Breast epithelium (tissue), 4 donors: ENCODE data around the gene CAMTA1. TPM values are rescaled to one million over a fixed set of nuclear protein-coding genes. Genes with fewer than 3 reads are reported as not detected.

Experiments used
- DNase-seq, 2 donors: peaks; one replicate each; pipeline ENCODE4 v3.0.0-alpha.2; 2019; ENCODE audit warnings: low spot score in 2 of 2
- H3K27ac ChIP-seq, 2 donors: fragments of 200-600 bp; sonication (generic) in 1 of 2; one replicate each; pipeline ENCODE4 v1.5.1; 2016 to 2019; ENCODE audit warnings: mild to moderate bottlenecking in 1 of 2
- H3K27me3 ChIP-seq, 2 donors: fragments of 200-600 bp; sonication (generic) in 1 of 2; one replicate each; pipeline versions ENCODE4 v1.5.1 to v1.6.0; 2017 to 2019; ENCODE audit warnings: control low read depth in 1 of 2, mild to moderate bottlenecking in 1 of 2
- H3K36me3 ChIP-seq: fragments of 200-600 bp; one replicate; pipeline ENCODE4 v1.5.1; 2019
- H3K4me1 ChIP-seq, 2 donors: fragments of 200-600 bp; sonication (generic); one replicate each; pipeline ENCODE4 v1.5.1; 2016 to 2019; ENCODE audit warnings: control low read depth in 1 of 2
- H3K4me3 ChIP-seq, 3 donors: fragments of 200-600 bp; sonication (generic); 1 replicate in 2 of 3; 2 replicates in 1 of 3; pipeline ENCODE4 v1.5.1; 2016 to 2019; ENCODE audit warnings: mild to moderate bottlenecking in 3 of 3, moderate library complexity in 2 of 3
- H3K9me3 ChIP-seq, 2 donors: fragments of 200-600 bp; sonication (generic) in 1 of 2; one replicate each; pipeline ENCODE4 v1.5.1; 2016 to 2019; ENCODE audit warnings: control low read depth in 1 of 2
- POLR2A ChIP-seq: fragments of 450-650 bp; IDR thresholded peaks from one replicate; pipeline ENCODE4 v1.6.1; 2016; ENCODE audit warnings: antibody characterized with exemption, mild to moderate bottlenecking, moderate library complexity
- POLR2AphosphoS5 ChIP-seq, 3 donors: sonication (generic); formaldehyde crosslinking; IDR thresholded peaks; one replicate each; pipeline ENCODE4 v1.6.1; 2017; ENCODE audit warnings: antibody characterized with exemption in 3 of 3
- intact Hi-C: fragments of 100-400 bp; cut with DNase I; formaldehyde crosslinking; loops from one replicate; pipeline ENCODE4 v1.15.1; 2023; ENCODE audit warnings: low total_unique reads
- total RNA-seq, 3 donors: library from RNA; depleted of rRNA; stranded (reverse); fragments of >200 nt; gene quantifications; one replicate each; pipeline ENCODE4 v1.1.0, GENCODE V29; 2016
- TF ChIP-seq, protein P1 (sequence below), 3 donors: fragments of 450-650 bp; IDR thresholded peaks; one replicate each; pipeline ENCODE4 v1.5.1; 2016 to 2017; ENCODE audit warnings: antibody characterized with exemption in 3 of 3, mild to moderate bottlenecking in 3 of 3, moderate library complexity in 3 of 3

The CAMTA1 gene
- total RNA-seq, 3 donors from 2014 or later = 53.4 to 84.0 (median 61.9) TPM

DNA sequence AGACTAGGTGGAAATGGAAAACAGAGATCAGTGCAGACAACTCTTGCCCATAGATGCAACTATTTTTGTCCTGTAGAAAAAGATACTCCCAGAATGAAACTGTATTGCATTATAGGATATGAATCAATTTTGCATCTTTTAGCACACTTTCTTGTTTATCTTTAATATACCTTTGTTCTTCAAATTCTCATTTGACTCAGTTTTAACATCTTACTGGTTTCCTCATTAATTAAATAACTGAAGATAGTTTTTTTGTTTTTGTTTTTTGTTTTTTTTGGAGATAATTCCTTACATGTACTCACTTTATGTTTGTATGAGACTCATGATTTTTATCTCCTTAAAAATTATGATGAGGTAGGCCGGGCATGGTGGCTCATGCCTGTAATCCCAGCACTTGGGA lies 10.9 kb upstream of the CAMTA1 start:
- H3K36me3 ChIP-seq = no peaks in the 10 kb centered on the region
- DNase-seq = no peak
- no peak overlapping the region for H3K4me3 ChIP-seq
- H3K9me3 ChIP-seq = no peaks in the 10 kb centered on the region
- no peaks in the 10 kb centered on the region for H3K4me1 ChIP-seq
- H3K27ac ChIP-seq = no peak overlapping the region
- TF ChIP-seq, protein P1, sequence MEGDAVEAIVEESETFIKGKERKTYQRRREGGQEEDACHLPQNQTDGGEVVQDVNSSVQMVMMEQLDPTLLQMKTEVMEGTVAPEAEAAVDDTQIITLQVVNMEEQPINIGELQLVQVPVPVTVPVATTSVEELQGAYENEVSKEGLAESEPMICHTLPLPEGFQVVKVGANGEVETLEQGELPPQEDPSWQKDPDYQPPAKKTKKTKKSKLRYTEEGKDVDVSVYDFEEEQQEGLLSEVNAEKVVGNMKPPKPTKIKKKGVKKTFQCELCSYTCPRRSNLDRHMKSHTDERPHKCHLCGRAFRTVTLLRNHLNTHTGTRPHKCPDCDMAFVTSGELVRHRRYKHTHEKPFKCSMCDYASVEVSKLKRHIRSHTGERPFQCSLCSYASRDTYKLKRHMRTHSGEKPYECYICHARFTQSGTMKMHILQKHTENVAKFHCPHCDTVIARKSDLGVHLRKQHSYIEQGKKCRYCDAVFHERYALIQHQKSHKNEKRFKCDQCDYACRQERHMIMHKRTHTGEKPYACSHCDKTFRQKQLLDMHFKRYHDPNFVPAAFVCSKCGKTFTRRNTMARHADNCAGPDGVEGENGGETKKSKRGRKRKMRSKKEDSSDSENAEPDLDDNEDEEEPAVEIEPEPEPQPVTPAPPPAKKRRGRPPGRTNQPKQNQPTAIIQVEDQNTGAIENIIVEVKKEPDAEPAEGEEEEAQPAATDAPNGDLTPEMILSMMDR (IDR thresholded peaks at IDR 0.05) = no peak
- TF ChIP-seq POLR2AphosphoS5 (IDR thresholded peaks at IDR 0.05) (no peak), POLR2A (no peak)
- intact Hi-C loops = no loop called here
- H3K27me3 ChIP-seq = no peaks in the 10 kb centered on the region

DNA sequence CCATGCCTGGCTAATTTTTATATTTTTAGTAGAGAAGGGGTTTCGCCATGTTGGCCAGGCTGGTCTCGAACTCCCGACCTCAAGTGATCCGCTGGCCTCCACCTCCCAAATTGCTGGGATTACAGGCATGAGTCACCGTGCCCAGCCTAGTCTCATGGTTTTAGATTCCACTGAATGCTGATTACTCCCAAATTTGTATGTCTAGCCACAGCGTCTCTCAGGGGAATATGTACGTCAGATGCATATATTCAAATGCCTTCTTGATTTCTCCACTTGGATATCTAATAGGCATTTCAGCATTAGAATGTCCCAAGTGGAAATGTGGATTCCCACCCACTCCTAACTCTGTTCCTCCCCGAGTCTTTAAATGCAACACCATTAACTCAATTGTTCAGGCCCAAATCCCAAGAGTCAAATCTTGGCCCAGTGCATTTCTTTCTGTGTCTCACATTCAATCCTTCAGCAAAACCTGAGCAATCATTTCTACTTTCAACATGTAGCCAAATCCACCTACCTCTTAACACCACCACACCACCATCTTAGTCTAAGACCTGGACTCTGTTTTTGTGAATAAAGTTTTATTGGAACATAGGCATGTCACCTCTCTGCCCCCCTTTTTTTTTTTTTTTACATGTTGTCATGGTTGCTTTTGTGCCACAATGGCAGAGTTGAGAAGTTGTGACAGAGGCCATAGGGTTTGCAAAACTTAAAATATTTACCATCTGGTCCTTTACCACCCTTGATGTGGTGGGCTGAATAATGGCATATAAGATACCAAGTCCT lies 9.8 kb upstream of the CAMTA1 start:
- no peaks in the 10 kb centered on the region for H3K27me3 ChIP-seq
- intact Hi-C loops = no loop called here
- no peak for DNase-seq
- no peak overlapping the region for H3K4me3 ChIP-seq
- H3K4me1 ChIP-seq = no peaks in the 10 kb centered on the region
- H3K36me3 ChIP-seq = no peaks in the 10 kb centered on the region
- H3K27ac ChIP-seq = no peak overlapping the region
- TF ChIP-seq POLR2A (no peak), POLR2AphosphoS5 (IDR thresholded peaks at IDR 0.05) (no peak)
- TF ChIP-seq, protein P1 (IDR thresholded peaks at IDR 0.05) = no peak
- H3K9me3 ChIP-seq = no peaks in the 10 kb centered on the region

DNA sequence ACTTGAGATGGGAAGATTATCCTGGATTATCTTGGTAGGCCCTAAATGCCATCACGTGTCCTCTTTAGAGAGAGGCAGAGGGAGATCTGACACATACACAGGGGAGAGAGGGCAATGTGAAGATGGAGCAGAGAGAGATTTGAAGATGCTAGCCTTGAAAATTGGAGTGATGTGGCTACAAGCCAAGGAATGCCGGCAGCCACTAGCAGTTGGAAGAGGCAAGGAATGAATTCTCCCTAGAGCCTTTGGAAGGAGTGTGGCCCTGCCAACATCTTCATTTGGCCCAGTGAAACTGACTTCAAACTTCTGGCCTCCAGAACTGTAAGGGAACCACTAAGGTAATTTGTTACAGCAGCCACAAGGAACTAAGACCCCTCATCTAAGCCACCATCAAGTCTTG lies 8.9 kb upstream of the CAMTA1 start:
- H3K4me3 ChIP-seq = no peak overlapping the region
- H3K27me3 ChIP-seq = no peaks in the 10 kb centered on the region
- no peak overlapping the region for H3K27ac ChIP-seq
- no peak for DNase-seq
- H3K9me3 ChIP-seq = no peaks in the 10 kb centered on the region
- no peaks in the 10 kb centered on the region for H3K4me1 ChIP-seq
- intact Hi-C loops = no loop called here
- TF ChIP-seq POLR2AphosphoS5 (IDR thresholded peaks at IDR 0.05) (no peak), POLR2A (no peak)
- TF ChIP-seq, protein P1 (IDR thresholded peaks at IDR 0.05) = no peak
- no peaks in the 10 kb centered on the region for H3K36me3 ChIP-seq

DNA sequence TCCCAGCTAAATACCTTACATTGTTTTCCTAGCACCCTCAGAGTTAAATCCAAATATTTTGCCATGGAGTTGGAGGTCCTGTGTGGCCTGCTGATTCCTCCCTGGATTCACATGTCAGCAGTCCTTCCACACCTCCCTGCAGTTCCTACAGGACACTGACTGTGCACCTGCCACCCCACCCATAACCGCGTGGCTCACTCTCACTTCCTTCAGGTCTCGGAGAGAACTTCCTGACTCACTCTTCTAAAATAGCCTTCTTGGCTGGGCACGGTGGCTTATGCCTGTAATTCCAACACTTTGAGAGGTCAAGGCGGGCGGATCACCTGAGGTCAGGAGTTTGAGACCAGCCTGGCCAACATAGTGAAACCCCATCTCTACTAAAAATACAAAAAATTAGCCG lies 8.4 kb upstream of the CAMTA1 start:
- TF ChIP-seq POLR2AphosphoS5 (IDR thresholded peaks at IDR 0.05) = no peak
- TF ChIP-seq POLR2A = no peak
- TF ChIP-seq, protein P1 (IDR thresholded peaks at IDR 0.05) = no peak
- no peaks in the 10 kb centered on the region for H3K27me3 ChIP-seq
- no peaks in the 10 kb centered on the region for H3K9me3 ChIP-seq
- intact Hi-C loops = no loop called here
- no peaks in the 10 kb centered on the region for H3K36me3 ChIP-seq
- DNase-seq = no peak
- H3K4me1 ChIP-seq = no peaks in the 10 kb centered on the region
- H3K4me3 ChIP-seq = no peak overlapping the region
- no peak overlapping the region for H3K27ac ChIP-seq

DNA sequence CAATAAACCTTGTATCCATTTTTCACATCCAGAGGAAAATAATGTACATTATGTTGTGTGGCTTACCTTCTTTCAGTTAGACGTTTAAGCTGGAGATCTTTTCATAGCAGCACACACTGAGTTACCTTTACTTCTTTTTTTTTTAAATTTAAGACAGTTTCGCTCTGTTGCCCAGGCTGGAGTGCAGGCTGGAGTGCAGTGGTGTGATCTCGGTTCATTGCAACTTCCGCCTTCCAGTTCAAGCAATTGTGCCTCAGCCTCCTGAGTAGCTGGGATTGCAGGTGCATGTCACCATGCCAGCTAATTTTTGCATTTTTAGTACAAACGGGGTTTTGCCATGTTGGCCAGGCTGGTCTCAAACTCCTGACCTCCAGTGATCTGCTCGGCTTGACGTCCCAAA lies 7.4 kb upstream of the CAMTA1 start:
- H3K27me3 ChIP-seq = no peaks in the 10 kb centered on the region
- H3K4me3 ChIP-seq = no peak overlapping the region
- no peaks in the 10 kb centered on the region for H3K4me1 ChIP-seq
- H3K27ac ChIP-seq = no peak overlapping the region
- H3K9me3 ChIP-seq = no peaks in the 10 kb centered on the region
- no peak for DNase-seq
- intact Hi-C loops = no loop called here
- no peaks in the 10 kb centered on the region for H3K36me3 ChIP-seq
- TF ChIP-seq POLR2AphosphoS5 (IDR thresholded peaks at IDR 0.05) (no peak), POLR2A (no peak)
- TF ChIP-seq, protein P1 (IDR thresholded peaks at IDR 0.05) = no peak
